ENCODE measurements around the gene NFU1.
A peak's percentile ranks its signal among the peaks of the same experiment; 100 is the strongest.
"Not testable (repeated sequence)": the region's sequence is repeated elsewhere in the genome, so short reads cannot be mapped to it uniquely, and the experiment has no call there.

NFU1 gene

DNA sequence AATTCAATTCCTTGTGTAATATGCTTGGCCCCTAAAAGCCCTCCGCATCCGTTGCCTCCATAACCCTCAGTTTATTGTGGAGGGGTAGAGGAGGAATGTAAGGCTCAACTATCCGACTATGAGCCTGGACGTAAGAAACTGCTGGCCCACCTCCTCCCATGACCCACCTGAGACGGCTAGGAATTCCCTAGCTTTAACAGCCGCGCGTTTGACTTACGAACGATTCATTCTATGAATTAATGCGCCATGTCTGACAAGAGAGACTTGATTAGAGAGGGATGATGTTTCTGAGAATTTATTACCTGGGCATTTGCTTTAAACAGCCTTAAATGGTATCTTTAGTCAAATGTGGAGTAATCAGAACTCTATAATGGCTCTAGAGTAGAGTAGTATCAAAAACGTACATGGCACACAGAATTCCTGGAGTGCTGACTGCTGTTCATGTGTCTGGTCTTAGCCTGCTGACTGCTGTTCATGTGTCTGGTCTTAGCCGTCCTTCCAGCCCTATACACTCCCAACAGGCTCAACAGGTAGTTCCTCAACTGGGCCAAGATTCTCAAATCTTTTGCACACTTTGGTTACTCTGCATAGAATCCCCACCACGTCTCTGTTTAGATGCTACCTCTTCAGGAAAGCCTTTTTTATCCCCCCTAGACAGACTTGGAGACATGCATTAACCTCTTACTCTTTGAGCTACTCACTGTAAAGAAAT is 49.3 kb downstream of the NFU1 start:
- DNase-seq (ENCODE audit: low read depth in 2 of 2): no peak

DNA sequence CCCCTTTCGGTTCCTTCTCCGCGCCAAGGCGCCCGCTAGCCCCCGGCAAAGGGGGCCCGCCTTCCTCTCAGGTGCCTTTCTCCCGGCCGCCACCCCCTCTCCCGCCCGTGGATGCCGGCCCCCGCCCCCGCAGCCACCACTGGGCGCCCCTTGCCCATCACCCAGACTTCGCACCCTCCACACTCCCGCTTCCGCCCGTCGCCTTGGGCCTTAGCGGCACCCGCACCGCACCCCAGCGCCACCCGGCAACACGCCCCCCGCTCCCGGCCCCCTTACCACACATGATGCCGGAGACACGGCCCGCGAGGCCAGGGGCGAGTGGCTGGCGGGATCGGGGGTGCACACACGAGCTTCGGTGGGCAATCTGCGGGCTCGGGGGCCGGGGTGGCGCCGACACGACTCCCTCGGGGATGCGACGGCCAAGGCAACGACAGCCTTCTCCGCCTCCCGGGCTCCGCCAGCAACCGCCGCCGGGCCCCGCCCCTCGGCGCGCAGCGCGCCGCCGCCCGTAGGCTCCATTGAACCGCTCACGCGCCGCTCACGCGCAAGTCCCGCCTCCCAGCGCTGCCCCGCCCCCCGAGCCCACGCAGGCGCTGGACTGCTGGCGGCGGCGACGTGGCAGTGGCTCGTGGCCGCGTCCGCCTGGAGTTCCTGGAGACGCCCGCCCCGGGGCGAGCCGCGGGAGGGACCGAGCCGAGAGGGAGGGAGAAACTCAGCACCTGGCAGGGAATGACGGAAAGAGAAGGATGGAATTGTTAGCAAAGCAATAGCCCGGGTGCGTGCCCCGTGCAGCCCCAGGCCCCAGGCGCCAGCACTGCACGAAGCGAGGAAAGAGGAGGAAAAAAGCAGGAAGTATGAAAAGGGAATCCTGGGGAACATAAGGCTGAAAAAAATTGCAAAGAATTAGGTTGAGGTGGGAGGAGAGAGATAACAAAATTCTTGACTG is 50.2 kb downstream of the NFU1 start, which contains the start of gene GFPT1:
TSS of gene GFPT1 (minus strand) at position 439 of the 946 bp plus-strand sequence. CDS start at position 283, 156 bp downstream.
- peak; percentile 88 to 89 for DNase-seq (ENCODE audit: low read depth in 2 of 2)

DNA sequence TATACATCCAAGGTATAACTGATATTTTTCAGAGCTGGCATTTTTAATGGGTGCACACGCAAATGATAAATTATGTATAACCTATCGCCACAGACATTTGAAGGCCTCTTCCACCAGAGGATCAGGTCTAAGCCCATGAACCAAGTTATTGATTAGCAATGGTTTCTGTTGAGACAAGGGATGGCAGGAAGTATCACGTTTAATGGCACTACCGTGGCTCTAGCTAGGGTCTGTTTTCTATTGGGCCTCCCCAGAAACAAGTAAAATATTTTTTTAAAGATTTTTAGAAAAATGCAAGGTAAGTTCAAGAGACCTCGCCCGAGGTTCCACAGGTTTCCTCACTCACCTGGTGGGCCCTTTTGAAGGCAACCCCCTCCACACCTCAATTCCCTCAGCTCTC is 50.9 kb downstream of the NFU1 start:
- DNase-seq (ENCODE audit: low read depth in 2 of 2): no peak

DNA sequence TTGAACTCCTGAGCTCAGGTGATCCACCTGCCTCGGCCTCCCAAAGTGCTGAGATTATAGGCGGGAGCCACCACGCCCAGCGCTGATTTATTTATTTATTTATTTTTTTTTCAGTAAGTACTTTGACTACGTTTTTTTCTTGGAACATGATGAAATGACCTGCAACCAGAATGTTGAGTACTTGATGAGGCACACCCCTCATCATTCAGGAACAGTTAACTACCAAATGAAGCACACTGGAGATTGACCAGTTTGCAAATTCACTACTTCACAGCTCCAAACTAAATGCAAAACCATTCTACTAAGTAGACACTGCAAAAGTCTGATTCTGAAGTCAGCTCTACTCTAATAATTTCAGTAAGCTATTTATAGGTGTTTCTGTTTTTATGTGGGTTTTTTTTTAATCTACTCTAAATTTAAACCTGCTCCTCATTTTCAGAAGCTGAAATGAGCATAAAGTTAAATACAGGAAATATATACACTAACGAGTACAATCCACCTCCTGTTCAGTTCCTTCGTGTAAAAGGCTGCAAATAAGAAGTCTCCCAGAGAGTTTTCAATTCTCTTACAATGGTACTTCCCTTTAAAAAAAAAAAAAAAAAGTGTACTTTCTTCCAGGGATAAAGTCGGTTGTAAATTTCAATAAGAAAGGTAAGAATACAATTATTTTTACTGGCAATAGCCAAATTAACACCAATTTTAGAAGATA is 51.6 kb downstream of the NFU1 start:
- DNase-seq (ENCODE audit: low read depth in 2 of 2): no peak

DNA sequence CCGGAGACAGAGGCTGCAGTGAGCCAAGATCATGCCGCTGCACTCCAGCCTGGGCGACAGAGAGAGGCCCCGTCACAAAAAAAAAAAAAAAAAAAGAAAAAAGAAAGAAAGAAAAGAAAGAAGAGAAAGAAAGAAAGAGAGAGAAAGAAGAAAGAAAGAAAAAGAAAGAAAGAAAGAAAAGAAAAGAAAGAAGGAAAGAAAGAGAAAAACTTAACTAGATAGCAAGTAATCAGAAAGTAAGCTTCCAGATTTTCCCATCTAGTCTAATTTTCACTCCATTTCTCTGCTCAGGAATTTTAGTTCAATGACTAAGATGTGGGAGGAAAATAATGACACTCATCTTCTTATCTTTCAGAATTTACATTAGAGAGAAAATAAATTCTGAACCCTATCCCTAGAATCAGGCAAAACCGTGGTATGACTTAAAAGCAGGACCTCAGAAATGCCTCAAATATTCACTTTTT is 52.6 kb downstream of the NFU1 start:
- no peak for DNase-seq (ENCODE audit: low read depth in 2 of 2)

DNA sequence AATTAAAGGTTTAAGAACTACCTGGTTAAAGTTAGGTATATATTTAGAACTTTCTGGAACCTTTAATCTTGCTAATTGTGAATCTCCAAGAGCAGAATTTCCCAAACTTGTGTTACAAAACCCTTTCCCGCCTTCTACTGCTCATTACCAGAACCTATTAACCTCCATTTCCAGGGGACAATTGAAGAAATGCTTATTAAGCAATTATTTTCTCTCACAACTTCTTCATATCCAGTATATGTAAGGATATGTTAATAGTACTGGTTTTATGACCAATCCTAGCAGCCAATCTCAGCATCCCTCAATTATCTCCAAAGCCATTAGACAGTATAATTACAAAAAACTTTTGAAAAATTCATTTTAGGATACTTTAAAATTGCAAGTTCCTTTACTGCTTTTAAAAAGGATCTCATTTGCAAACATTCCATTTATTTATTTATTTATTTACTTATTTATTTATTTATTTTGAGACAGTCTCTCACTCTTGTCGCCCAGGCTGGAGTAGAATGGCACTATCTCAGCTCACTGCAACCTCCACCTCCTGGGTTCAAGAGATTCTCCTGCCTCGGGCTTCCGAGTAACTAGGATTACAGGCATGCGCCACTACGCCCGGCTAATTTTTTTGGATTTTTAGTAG is 53.9 kb downstream of the NFU1 start:
- DNase-seq (ENCODE audit: low read depth in 2 of 2): no peak

DNA sequence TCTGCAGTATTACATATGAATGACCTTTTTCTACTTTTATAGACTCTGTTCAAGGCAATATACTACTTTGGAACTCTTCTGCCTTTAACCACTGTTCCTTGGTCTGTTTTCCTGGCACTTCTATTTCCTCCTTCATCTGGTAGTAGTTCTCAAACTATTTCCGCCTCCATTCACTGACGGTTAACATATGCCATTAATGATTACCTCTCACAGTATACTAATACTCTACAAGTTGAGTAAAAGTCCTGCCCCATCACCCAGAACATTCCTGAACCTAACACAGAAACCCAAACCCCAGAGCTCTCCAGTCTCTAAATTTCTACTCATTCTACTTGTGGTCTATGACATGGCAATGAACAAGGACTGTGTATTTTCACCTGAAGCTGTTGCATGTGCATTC is 54.7 kb downstream of the NFU1 start:
- no peak for DNase-seq (ENCODE audit: low read depth in 2 of 2)

DNA sequence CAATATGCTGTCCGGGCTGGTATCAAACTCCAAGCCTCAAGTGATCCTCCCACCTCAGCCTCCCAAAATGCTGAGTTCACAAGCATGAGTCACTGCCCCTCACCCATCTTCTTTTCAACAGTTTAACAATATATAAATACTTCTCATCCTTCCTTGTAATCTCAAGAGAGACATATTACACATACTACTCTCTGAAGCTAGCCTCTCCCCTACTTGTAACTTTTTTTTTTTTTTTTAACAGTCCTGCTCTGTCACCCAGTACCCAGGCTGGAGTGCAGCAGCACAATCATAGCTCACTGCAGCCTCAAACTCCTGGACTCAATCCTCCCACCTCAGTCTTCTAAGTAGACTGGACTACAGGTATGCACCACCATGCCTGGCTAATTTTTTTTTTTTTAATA is 55.9 kb downstream of the NFU1 start:
- DNase-seq (ENCODE audit: low read depth in 2 of 2): peak in 1 of 2 donors; percentile 10

DNA sequence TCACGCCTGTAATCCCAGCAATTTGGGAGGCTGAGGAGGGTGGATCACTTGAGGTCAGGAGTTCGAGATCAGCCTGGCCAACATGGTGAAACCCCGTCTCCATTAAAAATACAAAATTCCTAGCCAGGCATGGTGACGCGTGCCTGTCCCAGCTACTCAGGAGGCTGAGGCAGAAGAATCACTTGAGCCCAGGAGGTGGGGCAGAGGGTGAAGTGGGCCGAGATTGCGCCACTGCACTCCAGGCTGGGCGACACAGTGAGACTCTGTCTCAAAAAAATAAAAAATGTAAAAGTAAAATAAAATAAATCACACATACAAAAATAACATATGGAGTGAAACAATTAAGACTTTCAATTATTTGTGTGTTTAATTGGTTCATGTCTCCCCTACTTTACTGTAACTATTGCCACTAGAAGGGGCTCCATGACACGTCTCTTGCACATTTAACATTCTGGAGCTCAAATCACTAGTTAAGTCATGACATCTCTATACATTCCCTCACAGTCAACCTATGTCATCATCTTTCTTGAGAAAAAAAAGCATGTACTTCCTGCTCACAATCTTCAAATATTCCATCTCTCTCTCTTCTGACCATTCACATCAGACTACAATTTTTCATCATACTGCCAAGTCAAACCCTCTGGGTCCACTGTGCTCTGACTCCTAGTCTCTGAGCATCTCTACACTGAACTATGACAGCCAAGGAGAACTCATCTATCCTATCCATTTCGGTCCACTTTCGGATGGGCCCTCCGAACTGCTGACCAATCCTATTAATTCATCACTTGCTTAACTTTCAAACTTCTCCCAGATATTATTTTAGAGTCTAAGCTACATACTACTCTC is 56.9 kb downstream of the NFU1 start:
- DNase-seq (ENCODE audit: low read depth in 2 of 2): no peak

DNA sequence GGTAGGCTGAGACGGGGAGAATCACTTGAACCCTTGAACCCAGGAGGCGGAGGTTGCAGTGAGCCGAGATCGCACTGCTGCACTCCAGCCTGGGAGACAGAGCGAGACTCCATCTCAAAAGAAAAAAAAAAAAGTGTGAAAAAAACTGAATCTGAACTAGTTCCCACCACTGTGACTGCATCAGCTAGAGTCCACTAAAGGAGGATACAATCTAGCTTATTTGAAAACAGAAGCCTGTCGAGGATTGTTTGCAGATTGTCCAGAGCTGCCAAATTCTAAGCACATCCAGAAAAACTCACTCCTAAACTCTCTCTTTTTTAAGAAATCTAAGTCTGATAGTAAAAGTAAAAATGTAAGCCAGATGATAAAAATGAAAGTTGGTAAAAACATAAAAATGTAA is 60.8 kb downstream of the NFU1 start:
- no peak for DNase-seq (ENCODE audit: low read depth in 2 of 2)

DNA sequence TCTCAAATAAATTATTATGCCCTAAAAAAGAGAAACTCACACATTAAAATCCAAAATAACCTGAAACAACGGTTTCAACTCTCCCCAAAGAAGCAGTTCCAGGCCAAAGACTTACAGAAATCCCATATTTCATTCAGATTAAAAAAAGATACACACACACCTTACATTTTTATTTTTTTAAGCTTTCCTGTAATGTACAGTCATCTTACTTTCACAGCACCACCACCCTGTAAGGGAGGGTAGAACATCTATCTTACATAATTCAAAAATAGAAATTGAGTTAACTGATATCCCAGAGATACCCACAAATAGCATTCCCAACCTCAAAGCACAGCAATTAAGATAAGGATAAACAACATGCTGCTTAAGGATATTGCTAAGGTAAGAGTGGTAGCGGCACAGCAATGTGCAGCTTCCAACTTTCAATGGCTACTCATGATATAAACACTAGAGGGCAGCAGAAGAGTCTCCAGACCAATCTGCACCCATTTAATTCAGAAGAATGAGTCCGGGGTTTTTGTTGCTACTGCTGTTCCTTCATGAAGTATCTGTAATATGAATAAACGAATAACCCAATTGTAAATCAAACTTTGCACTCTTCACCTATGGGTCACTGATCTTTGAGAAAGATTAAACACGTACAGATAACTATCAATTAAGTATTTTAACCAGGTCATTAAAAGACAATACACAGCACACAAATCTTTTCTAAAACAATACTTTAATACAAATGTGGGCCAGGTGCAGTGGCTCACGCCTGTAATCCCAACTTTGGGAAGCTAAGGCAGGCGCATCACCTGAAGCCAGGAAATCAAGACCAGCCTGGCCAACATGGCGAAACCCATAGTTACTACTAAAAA is 61.5 kb downstream of the NFU1 start:
- no peak for DNase-seq (ENCODE audit: low read depth in 2 of 2)

DNA sequence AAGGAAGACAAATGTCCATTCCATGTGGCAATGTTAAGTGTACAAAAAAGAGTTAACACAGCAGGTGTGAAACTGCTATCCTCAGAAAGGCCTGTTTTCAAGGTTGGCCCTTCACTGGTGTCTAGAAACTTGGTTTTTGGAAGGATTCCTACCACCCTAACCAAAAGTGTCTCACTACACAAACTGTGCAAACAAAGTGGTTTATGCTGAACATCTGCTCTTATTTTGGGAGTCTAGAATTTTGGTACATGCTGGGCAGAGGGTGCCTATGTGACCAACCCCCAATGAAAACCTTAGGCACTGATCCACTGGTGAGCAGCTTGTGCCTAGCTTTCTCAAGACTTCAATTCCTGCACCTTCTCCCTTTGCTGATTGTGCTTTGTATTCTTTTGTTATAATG is 64.5 kb downstream of the NFU1 start:
- DNase-seq (ENCODE audit: low read depth in 2 of 2): no peak

DNA sequence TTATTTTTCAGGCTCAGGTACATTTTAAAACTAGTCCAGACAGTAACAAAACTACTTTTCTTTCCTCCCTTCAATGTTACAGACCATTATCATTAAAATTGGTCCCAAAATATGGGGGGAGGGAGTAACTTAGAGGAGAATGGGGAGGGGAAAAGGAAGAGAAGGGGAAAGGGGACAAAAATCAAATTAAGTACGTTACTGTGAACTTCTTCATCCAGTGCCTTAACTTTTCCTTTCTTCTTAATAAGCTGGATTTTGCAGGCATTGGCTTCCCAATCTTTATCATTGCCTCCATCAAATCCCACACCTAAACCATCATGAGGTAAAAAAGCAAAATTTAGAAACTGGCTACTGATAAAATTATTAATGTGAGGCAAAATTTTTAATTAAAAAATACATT is 67.4 kb downstream of the NFU1 start:
- DNase-seq (ENCODE audit: low read depth in 2 of 2): no peak

DNA sequence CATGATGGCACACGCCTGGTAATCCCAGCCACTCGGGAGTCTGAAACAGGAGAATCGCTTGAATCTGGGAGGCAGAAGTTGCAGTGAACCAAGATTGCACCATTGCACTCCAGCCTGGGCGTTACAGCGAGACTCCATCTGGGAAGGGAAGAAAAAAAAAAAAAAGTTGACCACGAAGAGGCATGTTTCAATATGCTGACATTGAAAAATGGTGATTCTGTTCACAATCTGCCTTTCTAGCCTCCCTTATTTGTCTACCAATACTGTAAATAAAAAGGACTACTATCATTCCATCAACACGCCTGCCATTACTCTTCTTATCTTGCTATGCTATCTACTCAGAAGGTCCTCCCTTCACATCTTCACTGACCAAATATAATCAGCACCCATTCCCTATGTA is 68.6 kb downstream of the NFU1 start:
- DNase-seq (ENCODE audit: low read depth in 2 of 2): no peak

DNA sequence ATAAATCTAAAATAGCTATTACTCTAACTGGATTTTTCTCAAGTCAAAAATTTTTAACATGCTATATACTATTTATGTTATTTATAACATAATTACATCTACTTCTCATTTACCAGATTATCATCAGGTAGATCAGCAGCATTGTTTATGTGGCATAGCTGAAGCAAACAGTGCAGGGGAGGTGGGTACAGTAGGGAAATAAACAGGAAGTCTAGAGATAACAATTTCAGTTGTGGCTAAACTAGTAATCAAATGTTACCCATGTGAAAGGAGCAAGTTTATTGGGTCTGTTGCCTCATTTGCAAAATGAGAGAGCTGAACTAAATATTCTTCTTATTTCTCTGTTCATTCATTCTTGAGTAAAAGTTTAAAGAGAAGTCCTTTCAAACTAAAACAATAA is 77.9 kb downstream of the NFU1 start:
- no peak for DNase-seq (ENCODE audit: low read depth in 2 of 2)

DNA sequence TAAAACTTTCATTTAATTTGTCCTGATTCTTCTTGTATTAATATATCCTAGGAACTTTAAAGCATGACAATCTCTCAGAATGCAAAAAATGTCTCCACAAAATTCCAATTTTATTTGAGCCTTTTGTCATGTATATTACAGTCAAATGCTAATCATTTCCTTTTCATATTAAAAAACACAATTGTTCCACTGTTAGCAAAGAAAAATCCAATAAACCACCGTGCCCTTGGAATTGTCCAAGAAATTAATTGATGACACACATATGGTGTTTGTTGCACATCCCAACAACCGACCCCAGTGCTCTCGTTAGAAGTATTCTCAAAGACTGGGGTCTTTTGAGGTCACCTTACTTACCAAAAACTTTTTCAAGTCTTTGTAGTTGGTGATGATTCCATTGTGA is 78.3 kb downstream of the NFU1 start:
- DNase-seq (ENCODE audit: low read depth in 2 of 2): no peak

DNA sequence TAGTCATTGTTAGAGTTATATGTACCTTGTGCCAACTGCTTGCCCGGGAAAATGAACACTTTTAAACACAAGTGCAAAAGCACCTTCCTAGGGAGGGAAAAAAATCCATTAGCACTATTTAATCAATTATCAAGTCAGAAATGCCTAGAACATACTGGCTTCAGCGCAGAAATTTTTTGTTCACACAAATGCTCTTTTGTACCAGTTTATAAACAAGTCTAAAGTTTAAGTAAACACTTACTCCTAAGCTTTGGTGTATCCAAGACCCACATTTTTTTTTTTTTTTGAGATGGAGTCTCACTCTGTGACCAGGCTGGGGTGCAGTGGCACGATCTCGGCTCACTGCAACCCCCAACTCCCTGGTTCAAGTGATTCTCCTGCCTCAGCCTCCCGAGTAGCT is 80.8 kb downstream of the NFU1 start:
- DNase-seq (ENCODE audit: low read depth in 2 of 2): no peak

DNA sequence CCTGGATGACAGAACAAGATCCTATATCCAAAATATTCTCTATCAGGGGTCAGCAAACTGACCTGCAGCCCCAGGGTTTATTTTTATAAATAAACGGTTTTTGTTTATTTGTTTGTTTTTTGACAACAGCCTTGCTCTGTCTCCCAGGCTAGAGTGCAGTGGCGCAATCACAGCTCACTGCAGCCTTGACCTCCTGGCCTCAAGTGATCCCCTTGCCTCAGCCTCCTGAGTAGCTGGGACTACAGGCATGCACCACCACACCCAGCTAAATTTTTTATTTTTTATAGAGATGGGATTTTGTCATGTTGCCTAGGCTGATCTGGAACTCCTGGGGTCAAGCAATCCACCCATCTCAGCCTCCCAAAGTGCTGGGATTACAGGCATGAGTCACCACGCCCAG is 82.3 kb downstream of the NFU1 start:
- not testable (repeated sequence) for DNase-seq (ENCODE audit: low read depth in 2 of 2)

DNA sequence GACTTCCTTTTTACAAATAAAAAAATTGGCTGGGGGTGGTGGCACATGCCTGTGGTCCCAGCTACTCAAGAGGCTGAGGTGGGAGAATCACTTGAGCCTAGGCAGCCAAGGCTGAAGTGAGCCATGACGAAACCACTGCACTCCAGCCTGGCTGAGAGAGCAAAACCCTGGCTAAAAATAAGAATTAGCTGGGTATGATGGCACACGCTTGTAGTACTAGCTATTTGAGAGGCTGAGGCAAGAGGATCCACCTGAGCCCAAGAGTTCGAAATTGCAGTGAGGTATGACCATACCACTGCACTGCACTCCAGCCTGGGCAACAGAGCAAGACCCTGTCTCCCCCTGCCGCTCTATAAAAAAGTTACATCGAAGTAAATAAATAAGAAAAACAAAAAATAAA is 83.9 kb downstream of the NFU1 start:
- DNase-seq (ENCODE audit: low read depth in 2 of 2): no peak

DNA sequence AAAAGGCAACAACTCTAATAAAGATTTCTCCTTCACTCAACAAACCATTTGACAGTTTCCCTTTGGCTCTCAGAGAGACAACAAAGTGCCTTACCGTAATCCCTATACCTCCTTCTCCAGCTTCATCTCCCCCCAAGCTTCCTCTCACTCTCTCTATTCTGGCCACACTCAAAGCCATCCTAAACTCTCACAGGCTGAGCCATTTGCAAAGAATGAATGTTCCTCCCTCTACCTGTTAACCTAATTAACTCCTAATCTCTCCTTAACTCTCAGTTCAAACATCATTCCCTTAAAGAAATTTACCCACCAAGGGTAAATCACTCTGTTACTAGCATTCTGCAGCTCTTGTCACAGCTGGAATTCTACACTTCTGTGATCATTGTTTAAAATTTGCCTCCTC is 88.5 kb downstream of the NFU1 start:
- no peak for DNase-seq (ENCODE audit: low read depth in 2 of 2)

Data from activated CD4-positive, alpha-beta T cell treated with anti-CD3 and anti-CD28 coated beads for 24 hours (primary cell).